ENCODE results near the gene BMPR1A.

DNA sequence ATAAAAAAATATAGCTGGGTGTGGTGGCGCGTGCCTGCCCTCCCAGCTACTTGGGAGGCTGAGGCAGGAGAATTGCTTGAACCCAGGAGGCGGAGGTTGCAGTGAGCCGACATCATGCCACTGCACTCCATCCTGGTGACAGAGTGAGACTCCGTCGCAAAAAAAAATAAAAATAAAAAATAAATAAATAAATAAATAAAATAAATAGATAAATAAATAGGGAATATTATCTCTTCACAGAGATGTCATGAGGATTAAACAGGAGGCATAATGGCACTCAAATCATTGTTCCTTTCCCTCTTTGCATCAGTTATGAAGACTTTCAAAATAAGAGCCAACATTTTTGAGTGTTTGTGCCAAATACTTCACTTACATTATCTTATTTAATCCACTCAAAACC is 32.0 kb upstream of the BMPR1A start:
- TF ChIP-seq POLR2A (IDR thresholded peaks at IDR 0.05), result no peak
- TF ChIP-seq EP300 (IDR thresholded peaks at IDR 0.05; ENCODE audit: low read depth), result no peak
